Activated T-cell treated with anti-CD3 and anti-CD28 coated beads, Interleukin-2, amount 50 U/mL, for 1 hour (primary cell): Measurements from ENCODE around the gene ZBTB7C.
"Not testable (repeated sequence)": the region's sequence is repeated elsewhere in the genome, so short reads cannot be mapped to it uniquely, and the experiment has no call there.

ENCODE experiments used
- DNase-seq: peaks from one replicate; pipeline ENCODE4 v3.0.0-alpha.2; 2020

ZBTB7C gene

GRCh38 chr18:48293954-48294898 is 115.0 kb downstream of the ZBTB7C start:
- DNase-seq, result no peak

GRCh38 chr18:48292782-48293424 is 116.3 kb downstream of the ZBTB7C start:
- DNase-seq, result no peak

GRCh38 chr18:48292229-48292628 is 117.0 kb downstream of the ZBTB7C start:
- no peak for DNase-seq

- no peak for DNase-seq
Observed at GRCh38 chr18:48290162-48290926, 118.8 kb downstream of the ZBTB7C start.

GRCh38 chr18:48284743-48285142 is 124.4 kb downstream of the ZBTB7C start:
- DNase-seq, result no peak

- DNase-seq, result not testable (repeated sequence)
Observed at GRCh38 chr18:48284011-48284410, 125.2 kb downstream of the ZBTB7C start.

- DNase-seq, result not testable (repeated sequence)
Observed at GRCh38 chr18:48281460-48281859, 127.7 kb downstream of the ZBTB7C start.

- no peak for DNase-seq
Observed at GRCh38 chr18:48279312-48279711, 129.9 kb downstream of the ZBTB7C start.

GRCh38 chr18:48278081-48278480 is 131.1 kb downstream of the ZBTB7C start:
- no peak for DNase-seq

GRCh38 chr18:48274301-48274700 is 134.9 kb downstream of the ZBTB7C start:
- DNase-seq, result no peak

GRCh38 chr18:48270929-48271328 is 138.3 kb downstream of the ZBTB7C start:
- no peak for DNase-seq

GRCh38 chr18:48265328-48265727 is 143.9 kb downstream of the ZBTB7C start:
- DNase-seq, result no peak

GRCh38 chr18:48263914-48264902 is 145.0 kb downstream of the ZBTB7C start:
- DNase-seq, result no peak

GRCh38 chr18:48263192-48263853 is 145.9 kb downstream of the ZBTB7C start:
- no peak for DNase-seq

- no peak for DNase-seq
Observed at GRCh38 chr18:48260237-48260636, 148.9 kb downstream of the ZBTB7C start.

GRCh38 chr18:48256848-48257247 is 152.3 kb downstream of the ZBTB7C start:
- no peak for DNase-seq

GRCh38 chr18:48254077-48254602 is 155.0 kb downstream of the ZBTB7C start:
- DNase-seq, result no peak

- no peak for DNase-seq
Observed at GRCh38 chr18:48252525-48252924, 156.7 kb downstream of the ZBTB7C start.

- DNase-seq, result no peak
Observed at GRCh38 chr18:48250918-48251317, 158.3 kb downstream of the ZBTB7C start.

GRCh38 chr18:48250362-48250907 is 158.7 kb downstream of the ZBTB7C start:
- DNase-seq, result no peak

GRCh38 chr18:48249854-48250253 is 159.3 kb downstream of the ZBTB7C start:
- no peak for DNase-seq
